ENCODE data around the gene RNF212B.

Gene RNF212B

GRCh38 chr14:23286902-23287479 lies 49.3 kb downstream of the RNF212B start:
- FAIRE-seq (no peak), DNase-seq (ENCODE audit: extremely low spot score, insufficient read length, low read depth) (no peak)

DNA sequence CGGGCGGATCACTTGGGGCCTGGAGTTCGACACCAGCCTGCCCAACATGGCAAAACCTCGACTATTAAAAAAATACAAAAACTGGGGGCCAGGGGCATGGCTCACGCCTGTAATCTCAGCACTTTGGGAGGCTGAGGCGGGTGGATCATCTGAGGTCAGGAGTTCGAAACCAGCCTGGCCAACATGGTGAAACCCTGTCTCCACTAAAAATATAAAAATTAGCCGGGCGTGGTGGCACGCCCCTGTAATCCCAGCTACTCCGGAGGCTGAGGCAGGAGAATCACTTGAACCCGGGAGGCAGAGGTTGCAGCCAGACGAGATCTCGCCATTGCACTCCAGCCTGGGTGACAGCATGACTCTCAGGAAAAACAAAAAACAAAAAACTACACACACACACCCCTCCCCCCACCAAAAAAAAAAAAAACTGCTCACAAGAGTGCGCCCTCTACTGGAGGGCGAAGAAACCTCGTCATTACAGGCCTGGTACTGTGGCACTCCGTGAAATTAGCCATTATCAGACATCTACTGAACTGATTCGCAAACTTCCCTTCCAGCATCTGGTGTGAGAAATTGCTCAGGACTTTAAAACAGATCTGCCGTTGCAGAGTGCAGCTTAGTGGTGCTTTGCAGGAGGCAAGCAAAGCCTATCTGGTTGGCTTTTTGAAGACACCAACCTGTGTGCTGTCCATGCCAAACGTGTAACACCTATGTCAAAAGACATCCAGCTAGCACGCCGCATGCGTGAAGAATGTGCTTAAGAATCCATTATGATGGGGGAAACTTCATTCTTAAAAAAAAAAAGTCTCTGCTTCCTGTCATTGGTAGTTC lies 57.2 kb downstream of the RNF212B start:
- FAIRE-seq = peak; percentile 81
- no peak for DNase-seq (ENCODE audit: extremely low spot score, insufficient read length, low read depth)

GRCh38 chr14:23296012-23296777 lies 58.5 kb downstream of the RNF212B start:
- FAIRE-seq (no peak), DNase-seq (ENCODE audit: extremely low spot score, insufficient read length, low read depth) (no peak)

GRCh38 chr14:23297096-23297495 lies 59.4 kb downstream of the RNF212B start:
- no peak for DNase-seq (ENCODE audit: extremely low spot score, insufficient read length, low read depth)
- FAIRE-seq = no peak

DNA sequence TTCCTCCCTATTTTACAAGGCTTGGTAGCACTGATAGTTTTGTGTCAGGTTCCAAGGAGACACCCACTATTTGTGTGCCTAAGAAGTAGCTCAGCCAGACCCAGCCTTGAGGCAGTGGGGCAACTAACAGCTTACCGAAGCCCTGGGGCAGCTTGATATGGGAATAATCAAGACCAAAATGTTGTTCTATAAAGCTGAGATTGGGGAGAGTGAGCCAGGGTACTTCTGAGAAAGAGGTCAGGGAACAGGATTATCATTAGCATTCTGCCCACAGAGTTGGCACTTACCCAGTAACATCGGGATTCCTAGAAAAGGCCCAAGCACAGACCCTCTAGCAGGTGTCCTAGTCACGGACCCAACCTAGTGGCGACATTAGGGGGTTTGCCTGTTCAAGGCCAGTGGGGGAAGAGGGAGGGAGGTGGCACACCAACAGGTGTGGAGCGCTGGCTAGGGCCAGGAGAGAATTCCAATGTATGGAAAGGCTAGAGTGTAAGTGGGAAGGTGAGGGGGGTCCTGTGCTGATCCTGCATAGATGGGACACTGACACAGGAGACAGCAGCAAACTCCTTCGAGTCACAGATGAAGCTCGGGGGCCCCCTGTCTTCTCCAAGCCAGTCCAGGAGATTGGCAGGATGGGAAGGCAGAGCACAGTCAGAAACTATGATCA lies 60.0 kb downstream of the RNF212B start:
- no peak for DNase-seq (ENCODE audit: extremely low spot score, insufficient read length, low read depth)
- FAIRE-seq = no peak

GRCh38 chr14:23299211-23299957 lies 61.6 kb downstream of the RNF212B start:
- no peak for FAIRE-seq
- DNase-seq (ENCODE audit: extremely low spot score, insufficient read length, low read depth) = no peak

- DNase-seq (ENCODE audit: extremely low spot score, insufficient read length, low read depth) = no peak
- no peak for FAIRE-seq
These were observed 62.4 kb downstream of the RNF212B start for GRCh38 chr14:23299986-23300686.

DNA sequence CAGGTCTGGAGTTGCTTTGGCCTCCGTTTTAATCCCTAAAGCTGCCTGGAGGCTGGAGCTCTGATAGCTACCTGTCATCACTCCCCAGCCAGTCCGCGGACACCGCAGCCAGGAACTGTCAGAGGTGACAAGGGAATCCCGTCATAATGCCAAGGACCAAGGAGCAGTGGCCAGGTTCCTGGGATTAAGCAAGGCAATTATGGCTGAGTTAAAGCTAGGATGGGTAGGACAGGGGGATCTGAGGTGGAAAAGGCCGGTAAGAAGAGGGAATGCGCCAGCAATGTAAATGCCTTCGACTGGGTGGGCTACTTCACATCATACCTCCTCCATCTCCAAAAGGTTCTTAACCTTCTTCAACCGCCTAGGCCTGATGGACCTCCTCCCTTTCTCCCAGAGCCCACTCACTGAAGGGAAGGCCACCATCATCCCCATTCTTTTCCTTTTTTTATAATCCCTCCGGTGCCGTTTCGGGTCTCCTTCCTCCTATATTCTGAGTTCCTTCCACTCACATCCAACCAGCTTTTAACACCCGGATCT lies 63.0 kb downstream of the RNF212B start:
- no peak for FAIRE-seq
- DNase-seq (ENCODE audit: extremely low spot score, insufficient read length, low read depth) = no peak

DNA sequence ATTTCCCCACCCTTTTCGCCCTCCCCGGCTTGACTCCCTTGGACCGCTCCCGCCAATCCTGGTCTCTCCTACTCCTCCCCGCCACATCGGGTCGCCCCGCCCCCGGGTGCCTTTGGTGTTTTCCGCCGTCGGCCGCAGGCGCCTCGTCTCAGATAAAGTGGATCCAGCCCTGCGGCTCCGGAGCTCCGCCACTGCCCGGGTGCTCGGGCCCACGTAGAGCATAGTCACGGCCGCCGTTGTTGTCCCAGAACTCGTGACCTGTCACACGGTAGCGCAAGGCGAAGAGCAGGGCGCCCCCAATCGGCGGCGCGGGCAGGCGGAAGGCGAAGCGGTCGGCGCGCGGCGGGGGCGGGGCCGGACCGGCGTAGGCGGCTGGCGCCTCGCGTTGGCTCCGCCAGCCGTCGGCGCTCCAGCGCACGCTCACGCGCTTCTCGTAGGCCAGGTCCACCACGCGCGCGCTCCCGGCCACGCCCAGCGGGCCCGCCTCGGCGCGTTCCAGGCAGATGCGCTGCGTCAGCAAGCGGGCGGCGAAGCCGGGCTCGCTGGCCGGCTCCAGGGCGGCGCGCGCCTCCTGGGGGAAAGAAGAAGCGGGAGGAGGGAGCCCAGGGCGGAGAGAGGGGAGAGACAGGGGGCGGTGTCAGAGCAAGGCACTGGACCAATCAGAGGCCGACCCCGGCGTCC lies 63.7 kb downstream of the RNF212B start:
- DNase-seq (ENCODE audit: extremely low spot score, insufficient read length, low read depth) (peak; percentile 91), FAIRE-seq (peak; percentile 88)

- FAIRE-seq (no peak), DNase-seq (ENCODE audit: extremely low spot score, insufficient read length, low read depth) (no peak)
These were observed 64.2 kb downstream of the RNF212B start for GRCh38 chr14:23301969-23302289.

- FAIRE-seq (peak; percentile 74), DNase-seq (ENCODE audit: extremely low spot score, insufficient read length, low read depth) (no peak)
These were observed 64.8 kb downstream of the RNF212B start, which contains the start of gene PPP1R3E for GRCh38 chr14:23302290-23303225. Gene PPP1R3E, minus strand, starts transcription at chr14:23302859. Its CDS starts 283 bp downstream, at chr14:23302576.

DNA sequence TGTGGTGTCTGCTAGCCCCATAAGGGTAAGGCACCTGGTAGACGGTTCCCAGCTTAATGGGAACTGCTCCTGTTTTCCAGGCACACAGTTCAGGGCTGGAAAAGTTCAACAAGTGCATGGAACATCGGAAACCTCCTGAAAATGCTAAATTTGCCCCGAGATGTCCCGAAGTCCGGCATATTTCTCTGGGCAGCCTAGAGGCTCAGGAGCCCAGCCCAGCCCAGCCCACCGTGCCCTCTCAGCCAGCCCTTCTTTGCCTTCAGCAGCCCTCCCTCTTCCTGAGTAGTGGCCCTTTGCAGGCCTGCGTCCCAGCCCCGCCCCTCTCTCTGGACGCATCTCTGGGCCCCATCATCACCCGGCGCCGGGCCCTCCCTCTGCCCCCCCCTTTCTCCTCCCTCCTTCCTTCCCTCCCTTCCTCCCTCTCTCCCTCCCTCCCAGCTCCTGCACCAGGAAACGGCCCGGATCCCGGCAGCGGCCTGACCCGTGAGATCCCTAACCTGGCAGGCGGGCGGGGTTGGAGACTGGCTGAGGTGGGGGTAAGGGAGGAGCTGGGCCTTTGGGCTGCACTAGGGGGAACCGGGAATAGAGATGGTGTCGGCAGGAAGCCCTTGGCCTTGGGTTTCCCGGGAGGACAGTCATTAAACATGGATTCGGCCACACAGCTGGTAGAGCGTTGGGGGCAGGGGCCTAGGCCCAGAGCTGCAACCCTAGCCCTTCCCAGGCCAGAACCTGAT lies 68.8 kb downstream of the RNF212B start, which contains the start of gene BCL2L2:
Gene BCL2L2 (plus strand): TSS at position 422 of the 734 bp plus-strand sequence. CDS start 935 bp downstream, outside the sequence.
- no peak for DNase-seq (ENCODE audit: extremely low spot score, insufficient read length, low read depth)
- FAIRE-seq = peak; percentile 79

DNA sequence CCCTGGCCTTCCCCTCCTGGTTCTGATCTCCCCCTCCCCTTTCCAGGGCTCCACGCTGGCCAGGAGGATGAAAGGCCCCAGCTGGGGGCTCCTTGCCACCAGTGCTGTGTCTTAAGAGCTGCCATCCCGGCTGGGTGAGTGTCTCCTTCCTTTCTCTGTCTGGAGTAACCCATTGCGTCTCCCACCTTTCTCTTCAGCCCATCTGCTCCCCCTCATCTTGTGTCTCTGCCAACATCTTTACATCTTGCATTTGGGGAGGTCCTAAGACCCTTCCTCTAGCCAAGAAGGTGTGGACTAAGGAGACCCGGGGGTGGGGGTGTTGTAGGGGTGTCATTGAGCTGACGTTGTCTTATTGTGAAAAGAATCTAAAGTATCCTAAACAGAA lies 69.4 kb downstream of the RNF212B start:
- DNase-seq (ENCODE audit: extremely low spot score, insufficient read length, low read depth) = no peak
- FAIRE-seq = no peak

DNA sequence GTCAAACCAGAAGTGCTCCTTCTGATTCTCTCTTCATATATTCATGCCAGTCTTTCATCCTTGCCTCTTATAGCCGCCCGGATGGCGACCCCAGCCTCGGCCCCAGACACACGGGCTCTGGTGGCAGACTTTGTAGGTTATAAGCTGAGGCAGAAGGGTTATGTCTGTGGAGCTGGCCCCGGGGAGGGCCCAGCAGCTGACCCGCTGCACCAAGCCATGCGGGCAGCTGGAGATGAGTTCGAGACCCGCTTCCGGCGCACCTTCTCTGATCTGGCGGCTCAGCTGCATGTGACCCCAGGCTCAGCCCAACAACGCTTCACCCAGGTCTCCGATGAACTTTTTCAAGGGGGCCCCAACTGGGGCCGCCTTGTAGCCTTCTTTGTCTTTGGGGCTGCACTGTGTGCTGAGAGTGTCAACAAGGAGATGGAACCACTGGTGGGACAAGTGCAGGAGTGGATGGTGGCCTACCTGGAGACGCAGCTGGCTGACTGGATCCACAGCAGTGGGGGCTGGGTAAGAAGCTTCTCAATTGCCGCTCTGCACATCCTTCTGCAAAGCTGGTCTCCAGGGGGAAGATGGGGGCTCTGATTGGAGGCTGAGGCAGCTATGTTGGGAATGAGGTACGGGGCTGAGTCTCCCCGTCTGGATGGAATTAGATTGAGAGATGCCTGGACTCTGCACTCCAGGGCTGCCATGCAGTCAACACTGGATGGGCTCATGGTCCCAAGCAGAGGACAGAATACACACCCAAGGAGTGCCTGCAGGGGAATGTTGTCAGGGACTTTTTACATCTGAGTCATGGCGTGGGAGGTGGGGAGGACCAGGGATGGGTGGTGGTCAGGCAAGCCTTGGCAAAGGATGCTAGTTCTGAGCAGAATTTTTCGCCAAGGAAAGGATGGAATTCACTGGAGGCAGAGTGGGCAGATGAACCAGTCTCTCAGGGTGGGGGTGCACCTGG lies 70.2 kb downstream of the RNF212B start:
- no peak for FAIRE-seq
- DNase-seq (ENCODE audit: extremely low spot score, insufficient read length, low read depth) = no peak

DNA sequence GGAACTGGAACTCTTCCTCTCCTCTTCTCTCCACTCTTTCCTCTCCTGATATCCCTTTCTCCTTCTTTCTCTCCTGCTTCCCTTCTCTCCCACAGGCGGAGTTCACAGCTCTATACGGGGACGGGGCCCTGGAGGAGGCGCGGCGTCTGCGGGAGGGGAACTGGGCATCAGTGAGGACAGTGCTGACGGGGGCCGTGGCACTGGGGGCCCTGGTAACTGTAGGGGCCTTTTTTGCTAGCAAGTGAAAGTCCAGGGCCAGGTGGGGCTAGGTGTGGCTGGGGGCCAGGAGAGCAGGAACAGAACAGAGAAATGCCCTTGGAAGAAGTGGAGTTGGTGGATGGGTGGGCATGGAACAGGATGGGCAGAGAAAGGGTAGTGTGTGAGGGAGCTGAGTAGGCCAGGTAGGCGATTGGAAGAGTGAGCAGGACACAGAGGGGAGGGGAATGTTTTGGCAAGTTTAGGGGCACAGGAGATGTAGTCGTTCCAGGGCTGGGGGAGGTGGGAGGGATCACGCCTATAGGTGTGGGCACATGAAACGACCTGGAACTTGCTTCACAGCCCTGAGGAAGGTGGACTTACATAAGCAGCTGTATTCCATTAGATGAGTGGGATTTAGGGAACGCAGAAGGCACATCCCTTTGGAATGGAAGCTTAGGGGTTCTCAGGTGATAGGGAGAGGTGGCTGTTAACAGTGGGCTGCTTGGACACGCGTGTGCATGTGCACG lies 71.1 kb downstream of the RNF212B start:
- DNase-seq (ENCODE audit: extremely low spot score, insufficient read length, low read depth) (no peak), FAIRE-seq (no peak)

All from GM18507 (cell line).